HG03280 (cell line): ENCODE measurements around the gene MAPRE2.

Source experiments
- ATAC-seq: cut with Tn5 transposase; IDR thresholded peaks from one replicate; pipeline ENCODE4 v1.9.1; 2021; ENCODE audit warnings: mild to moderate bottlenecking, moderate library complexity; ENCODE audit not compliant: unreplicated experiment

Gene MAPRE2

DNA sequence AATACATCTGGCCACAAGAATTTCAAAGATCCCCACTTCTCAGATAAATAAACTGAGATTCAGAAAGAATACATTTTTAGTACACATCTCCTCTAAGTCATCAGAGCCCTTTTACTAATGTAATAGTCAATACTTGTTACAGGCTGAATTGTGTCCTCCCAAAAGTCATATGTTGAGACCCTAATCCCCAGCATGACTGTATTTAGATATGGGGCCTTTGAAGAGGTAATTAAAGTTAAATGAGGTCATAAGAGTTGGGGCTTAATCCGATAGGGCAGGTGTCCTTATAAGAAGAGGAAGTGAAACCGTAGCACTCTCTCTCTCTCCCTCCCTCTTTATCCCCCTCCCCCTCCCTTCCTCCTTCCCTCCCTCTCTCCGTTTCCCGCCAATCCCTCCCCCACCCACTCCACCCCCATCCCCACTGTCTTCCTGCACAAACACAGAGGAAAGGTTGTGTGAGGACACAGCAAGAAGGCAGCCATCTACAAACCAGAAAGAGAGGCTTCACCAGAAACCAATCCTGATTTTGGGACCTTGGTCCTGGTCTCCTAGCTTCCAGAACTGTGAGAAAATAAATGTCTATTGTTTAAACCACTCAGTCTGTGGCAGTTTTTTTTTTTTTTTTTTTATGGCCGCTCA, 133.0 kb downstream of the MAPRE2 start:
- ATAC-seq, result peak; percentile 80

DNA sequence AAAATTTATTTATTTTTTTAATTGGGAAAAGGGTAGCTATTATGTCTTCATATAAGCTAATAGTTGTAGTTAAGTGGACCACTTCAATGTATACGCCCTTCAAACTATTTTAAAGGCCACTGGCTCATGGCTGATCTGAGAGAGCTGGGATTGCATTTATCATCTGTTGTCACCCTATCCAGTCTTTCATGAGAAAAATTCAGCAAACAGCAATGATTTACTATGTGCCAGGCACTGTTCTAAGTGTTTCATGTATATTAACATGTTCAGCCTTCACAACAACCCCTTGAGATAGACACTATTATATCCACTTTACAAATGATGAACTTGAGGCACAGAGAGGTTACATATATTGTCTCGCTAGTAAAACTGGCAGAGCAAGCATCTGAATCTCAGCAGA, 133.5 kb downstream of the MAPRE2 start:
- no peak for ATAC-seq

- no peak for ATAC-seq
Observed at GRCh38 chr18:35176925-35177324, 135.7 kb downstream of the MAPRE2 start.

- no peak for ATAC-seq
Observed at GRCh38 chr18:35178260-35178659, 137.0 kb downstream of the MAPRE2 start.

- ATAC-seq, result no peak
Observed at GRCh38 chr18:35179906-35180305, 138.7 kb downstream of the MAPRE2 start.

GRCh38 chr18:35180455-35180854, 139.2 kb downstream of the MAPRE2 start:
- ATAC-seq, result no peak

- ATAC-seq, result no peak
Observed at GRCh38 chr18:35182151-35182550, 140.9 kb downstream of the MAPRE2 start.

GRCh38 chr18:35183886-35184285, 142.7 kb downstream of the MAPRE2 start:
- ATAC-seq, result no peak

DNA sequence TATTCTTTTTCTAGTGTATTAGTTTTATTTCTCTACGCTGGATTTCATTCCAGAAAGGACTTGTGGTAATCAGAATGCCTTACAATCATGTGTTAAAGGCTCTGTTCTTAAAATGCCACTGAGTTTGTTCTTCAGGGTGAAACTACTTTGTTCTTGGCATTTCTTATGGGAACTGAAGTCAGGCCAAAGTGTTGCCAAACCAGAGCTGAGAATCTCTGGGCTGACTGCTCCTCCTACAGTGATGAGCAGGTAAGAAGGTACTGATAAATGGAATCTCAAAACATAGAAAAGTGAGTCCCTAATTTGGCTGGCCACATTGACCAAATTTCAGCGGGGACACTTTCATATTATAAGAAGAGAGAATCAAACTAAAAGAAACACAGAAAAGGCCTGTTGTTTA, 144.6 kb downstream of the MAPRE2 start:
- ATAC-seq, result no peak

- ATAC-seq, result no peak
Observed at GRCh38 chr18:35186291-35187034, 145.2 kb downstream of the MAPRE2 start.

GRCh38 chr18:35189510-35189909, 148.3 kb downstream of the MAPRE2 start:
- no peak for ATAC-seq

- ATAC-seq, result no peak
Observed at GRCh38 chr18:35190948-35191697, 149.9 kb downstream of the MAPRE2 start.

GRCh38 chr18:35191698-35192025, 150.4 kb downstream of the MAPRE2 start:
- no peak for ATAC-seq

GRCh38 chr18:35192415-35192814, 151.2 kb downstream of the MAPRE2 start:
- no peak for ATAC-seq
